ENCODE results near the gene AKAP13. TPM values are rescaled to one million over a fixed set of nuclear protein-coding genes. Genes with fewer than 3 reads are reported as not detected.
A peak's percentile ranks its signal among the peaks of the same experiment; 100 is the strongest.

Gene AKAP13
- total and polyA plus RNA-seq, 2 of the 13 experiments (the other 11 are each of a cell fraction or from before 2014, with no cell fraction given) = 6.7 to 27.1 TPM

GRCh38 chr15:85794598-85795336 lies 414.4 kb downstream of the AKAP13 start, which contains the start of gene KLHL25 (continued):
- TF ChIP-seq ZBTB40 (IDR thresholded peaks at IDR 0.05) (no peak), ZBTB40 (CRISPR knock-in tag; IDR thresholded peaks at IDR 0.05) (no peak), ZNF670 (CRISPR knock-in tag; IDR thresholded peaks at IDR 0.05; ENCODE audit: borderline replicate concordance) (no peak), PRDM4 (CRISPR knock-in tag; IDR thresholded peaks at IDR 0.05; ENCODE audit: borderline replicate concordance) (no peak), PPARG (CRISPR knock-in tag; conservative IDR thresholded peaks at IDR 0.05) (no peak), ZNF510 (CRISPR knock-in tag; IDR thresholded peaks at IDR 0.05; ENCODE audit: low read depth) (no peak), CSRNP2 (CRISPR knock-in tag; conservative IDR thresholded peaks at IDR 0.05; ENCODE audit: low read depth) (no peak), KMT2B (CRISPR knock-in tag; IDR thresholded peaks at IDR 0.05) (no peak), HDAC1 (CRISPR knock-in tag; IDR thresholded peaks at IDR 0.05) (0 out of 2 replicates have a peak, but pooled peaks have one; percentile 42), SRSF9 (IDR thresholded peaks at IDR 0.05; ENCODE audit: borderline replicate concordance, insufficient read depth, low read depth, low read length, poor library complexity, severe bottlenecking) (no peak), NFRKB (IDR thresholded peaks at IDR 0.05) (no peak), NAIF1 (CRISPR knock-in tag; IDR thresholded peaks at IDR 0.05; ENCODE audit: borderline replicate concordance) (no peak), SAP130 (CRISPR knock-in tag; IDR thresholded peaks at IDR 0.05; ENCODE audit: low read depth) (peak; percentile 64), TCF7L2 (IDR thresholded peaks at IDR 0.05; ENCODE audit: low read depth, low read length) (no peak), IRX3 (CRISPR knock-in tag; IDR thresholded peaks at IDR 0.05; ENCODE audit: borderline replicate concordance, low read depth) (no peak), RNF2 (conservative IDR thresholded peaks at IDR 0.05; ENCODE audit: low read depth) (no peak), KLF9 (CRISPR knock-in tag; IDR thresholded peaks at IDR 0.05; ENCODE audit: low read depth) (no peak), IRF2 (CRISPR knock-in tag; IDR thresholded peaks at IDR 0.05) (0 out of 2 replicates have a peak, but pooled peaks have one; percentile 15)
